NCI-H82 (cell line): ENCODE data around the gene CRY2.
"Not testable (repeated sequence)": the region's sequence is repeated elsewhere in the genome, so short reads cannot be mapped to it uniquely, and the experiment has no call there.

Source experiments
- DNase-seq: peaks from one replicate; lab custom pipeline; 2025; lab: John Stamatoyannopoulos, UW

The CRY2 gene

GRCh38 chr11:45811571-45812290, 35.5 kb upstream of the CRY2 start:
- DNase-seq, result no peak

- DNase-seq, result peak; percentile 8
These were observed 34.4 kb upstream of the CRY2 start for GRCh38 chr11:45812581-45813548.

- peak; percentile 24 for DNase-seq
These were observed 31.5 kb upstream of the CRY2 start for GRCh38 chr11:45815747-45816146.

GRCh38 chr11:45816614-45817013, 30.7 kb upstream of the CRY2 start:
- no peak for DNase-seq

GRCh38 chr11:45817191-45817590, 30.1 kb upstream of the CRY2 start:
- no peak for DNase-seq

- DNase-seq, result peak; percentile 12
These were observed 28.2 kb upstream of the CRY2 start for GRCh38 chr11:45818961-45819605.

- DNase-seq, result no peak
These were observed 26.9 kb upstream of the CRY2 start for GRCh38 chr11:45820211-45820857.

GRCh38 chr11:45826492-45826891, 20.8 kb upstream of the CRY2 start:
- DNase-seq, result not testable (repeated sequence)

GRCh38 chr11:45827123-45827522, 20.2 kb upstream of the CRY2 start:
- DNase-seq, result no peak

- DNase-seq, result no peak
These were observed 18.3 kb upstream of the CRY2 start for GRCh38 chr11:45828996-45829395.

GRCh38 chr11:45830596-45830995, 16.7 kb upstream of the CRY2 start:
- no peak for DNase-seq

- no peak for DNase-seq
These were observed 14.3 kb upstream of the CRY2 start for GRCh38 chr11:45832811-45833441.

GRCh38 chr11:45833761-45834160, 13.5 kb upstream of the CRY2 start:
- DNase-seq, result no peak

GRCh38 chr11:45834298-45834756, 12.9 kb upstream of the CRY2 start:
- no peak for DNase-seq

GRCh38 chr11:45839204-45839603, 8.1 kb upstream of the CRY2 start:
- no peak for DNase-seq

GRCh38 chr11:45840251-45840650, 7.0 kb upstream of the CRY2 start:
- DNase-seq, result not testable (repeated sequence)

- DNase-seq, result peak; percentile 89
These were observed 3.9 kb upstream of the CRY2 start for GRCh38 chr11:45843158-45843924.

- DNase-seq, result no peak
These were observed 2.3 kb upstream of the CRY2 start for GRCh38 chr11:45844822-45845578.

- DNase-seq, result no peak
These were observed 1.1 kb upstream of the CRY2 start for GRCh38 chr11:45846174-45846675.

GRCh38 chr11:45847911-45848316, 639 bp downstream of the CRY2 start:
- DNase-seq, result peak; percentile 55
